G401 (cell line): Measurements from ENCODE around the gene AP3B2. TPM values are rescaled to one million over a fixed set of nuclear protein-coding genes. Genes with fewer than 3 reads are reported as not detected.

Experiments used
- DNase-seq: peaks from one replicate; pipeline ENCODE4 v3.0.0-alpha.2; 2015; ENCODE audit warnings: low spot score
- in situ Hi-C: cut with HindIII; loops from 2 replicates; pipeline ENCODE4 v1.10.0; 2016; ENCODE audit warnings: low sequenced_read_pairs, mixed read lengths
- total RNA-seq: library from RNA; depleted of rRNA; stranded (reverse); fragments of >200 nt; shearing (Covaris generic); gene quantifications from 2 replicates; pipeline ENCODE4 v1.2.3, GENCODE V29; 2014

The AP3B2 gene
- total RNA-seq, 1 experiment from 2014 or later: 5.3 TPM

GRCh38 chr15:82698711-82699345 is 10.8 kb downstream of the AP3B2 start:
- in situ Hi-C loops: no loop called here
- no peak for DNase-seq

GRCh38 chr15:82697735-82698407 is 11.8 kb downstream of the AP3B2 start:
- no peak for DNase-seq
- in situ Hi-C loops: no loop called here

DNA sequence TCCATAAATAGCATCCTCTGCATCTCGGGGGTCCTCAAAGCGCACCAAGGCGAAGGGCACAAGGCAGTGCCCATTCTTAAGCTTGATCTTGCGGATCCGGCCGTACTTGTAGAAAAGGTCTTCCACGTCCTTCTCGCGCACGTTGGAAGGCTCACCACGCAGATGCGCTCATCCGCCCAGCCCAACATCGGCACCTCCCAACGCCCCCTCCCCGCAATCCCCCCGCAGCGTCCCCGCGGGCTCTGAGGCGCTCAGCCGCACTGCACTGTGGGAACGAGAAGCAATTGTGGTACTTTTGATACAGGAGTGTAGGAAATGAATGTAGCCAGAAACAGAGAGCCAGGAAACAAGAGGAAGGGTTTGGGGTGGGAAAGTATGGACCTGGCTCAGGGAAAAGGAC is 17.5 kb downstream of the AP3B2 start:
- DNase-seq: no peak
- in situ Hi-C loops: no loop called here

GRCh38 chr15:82689147-82689546 is 20.5 kb downstream of the AP3B2 start:
- DNase-seq: no peak
- in situ Hi-C loops: no loop called here

DNA sequence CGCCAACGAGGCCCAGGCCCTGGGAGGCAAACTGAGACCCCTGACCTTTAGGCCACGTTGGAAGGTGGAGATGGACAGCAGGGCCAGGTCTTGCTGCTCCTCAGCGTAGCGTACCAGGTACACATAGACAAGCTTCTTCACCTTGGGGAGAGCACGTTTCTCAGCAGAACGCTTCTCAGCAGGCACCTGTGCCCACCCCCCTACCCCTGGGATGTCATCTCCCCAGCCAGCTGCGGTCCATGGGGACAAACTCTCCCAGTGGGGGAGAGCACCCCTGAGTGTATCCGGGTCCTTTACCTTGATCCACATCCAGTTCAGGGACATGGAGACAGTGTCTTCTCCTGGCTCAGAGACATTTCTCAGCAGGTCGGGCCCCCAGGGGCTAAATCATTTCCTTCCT is 21.0 kb downstream of the AP3B2 start:
- in situ Hi-C loops: no loop called here

GRCh38 chr15:82681371-82681770 is 28.3 kb downstream of the AP3B2 start:
- DNase-seq: no peak
- in situ Hi-C loops: no loop called here

More for the DNA sequence above, 21.0 kb downstream of the AP3B2 start:
- DNase-seq: no peak

GRCh38 chr15:82680200-82681102 is 29.2 kb downstream of the AP3B2 start:
- DNase-seq: no peak
- in situ Hi-C loops: no loop called here

DNA sequence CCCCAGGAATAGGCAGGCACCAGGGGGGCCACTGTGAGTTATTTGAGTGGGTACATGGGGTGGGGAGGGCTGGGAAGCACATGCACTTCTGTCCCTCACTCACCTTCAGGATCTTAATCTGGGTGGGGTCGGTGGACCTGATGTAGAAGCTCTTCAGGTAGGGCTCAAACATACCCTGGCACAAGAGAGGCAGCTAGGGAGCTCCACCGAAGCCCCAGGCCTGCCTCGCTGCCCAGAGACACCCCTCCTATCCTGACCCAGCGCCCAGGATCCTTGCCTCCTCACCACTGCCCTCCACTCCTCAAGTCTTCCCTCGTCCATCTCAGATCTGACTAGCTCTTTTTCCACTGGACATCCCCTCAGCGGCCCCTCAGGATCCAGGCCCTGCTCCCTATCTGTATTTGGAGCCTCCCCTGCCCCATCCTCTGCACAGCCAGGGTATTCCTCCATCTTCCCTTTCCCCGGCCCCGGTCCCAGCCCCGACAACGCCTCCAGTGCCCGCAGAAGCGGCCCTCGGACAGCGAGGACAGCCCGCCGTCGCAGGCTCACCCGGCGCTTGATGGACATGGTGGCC is 30.0 kb downstream of the AP3B2 start:
- no peak for DNase-seq
- in situ Hi-C loops: no loop called here

- no peak for DNase-seq
- in situ Hi-C loops: no loop called here
Measured at GRCh38 chr15:82677720-82678323, 31.9 kb downstream of the AP3B2 start.

DNA sequence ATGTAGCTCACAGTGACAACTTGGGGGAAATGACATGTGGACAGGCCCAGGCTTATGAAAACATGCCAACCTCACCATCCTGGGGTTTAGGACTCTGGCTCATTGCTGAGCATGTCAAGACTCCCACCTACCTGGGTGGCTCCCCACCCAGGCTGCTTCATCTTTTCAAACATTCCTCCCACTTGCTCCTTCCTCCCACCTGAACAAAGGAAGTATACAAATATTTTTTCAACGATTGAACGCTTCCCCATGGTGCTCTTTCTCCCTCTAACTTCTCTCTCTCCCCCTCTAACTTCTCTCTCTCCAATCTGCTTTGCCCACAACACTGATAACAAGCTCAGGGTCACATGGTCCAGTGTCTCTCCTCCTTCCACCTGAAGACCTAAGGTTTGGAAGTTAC is 34.8 kb downstream of the AP3B2 start:
- no peak for DNase-seq
- in situ Hi-C loops: no loop called here

GRCh38 chr15:82670699-82671098 is 39.0 kb downstream of the AP3B2 start:
- in situ Hi-C loops: no loop called here
- DNase-seq: no peak

- in situ Hi-C loops: no loop called here
- no peak for DNase-seq
Measured at GRCh38 chr15:82666606-82667005, 43.1 kb downstream of the AP3B2 start.

- in situ Hi-C loops: no loop called here
Measured at GRCh38 chr15:82664021-82664420, 45.7 kb downstream of the AP3B2 start.

DNA sequence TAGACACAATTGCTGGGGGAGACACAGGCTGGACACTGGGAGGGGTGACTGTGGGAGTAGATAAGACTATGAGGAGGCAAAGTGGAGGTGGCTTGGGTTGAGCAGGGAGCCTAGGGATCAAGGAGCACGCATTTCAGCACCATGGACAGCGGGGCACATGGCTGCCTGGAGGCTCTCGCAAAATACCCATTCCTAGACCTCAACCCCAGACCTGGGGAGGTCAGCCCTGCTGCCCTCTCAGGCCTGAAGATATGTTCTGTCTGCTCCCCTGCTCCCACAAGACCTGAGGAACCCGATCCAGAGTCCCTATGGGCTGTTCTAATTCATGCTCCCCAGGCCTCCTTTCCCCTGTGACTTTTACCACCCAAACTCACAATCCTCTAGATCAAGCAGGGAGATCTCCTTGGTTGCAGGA is 46.5 kb downstream of the AP3B2 start:
- DNase-seq: no peak

More at GRCh38 chr15:82664021-82664420, 45.7 kb downstream of the AP3B2 start:
- no peak for DNase-seq

DNA sequence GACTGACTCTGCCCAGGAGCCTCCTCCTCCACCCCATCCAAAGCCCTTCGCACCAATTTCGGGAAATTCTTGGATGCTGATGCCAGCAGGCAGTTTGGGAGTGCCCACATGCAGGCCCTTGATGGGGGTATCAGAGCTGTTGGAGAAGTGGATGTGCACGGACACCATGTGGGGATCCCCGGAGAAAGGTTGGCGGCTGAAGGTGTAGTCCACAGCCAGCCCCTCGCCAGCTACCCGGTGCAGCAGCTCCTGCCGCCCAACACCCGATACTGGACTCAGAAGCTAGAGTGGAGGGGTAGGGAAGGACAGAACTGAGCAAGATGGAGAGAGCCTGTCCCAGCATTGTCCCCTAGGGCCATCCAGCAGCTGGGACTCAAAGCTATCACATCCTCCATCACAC is 47.0 kb downstream of the AP3B2 start:
- in situ Hi-C loops: no loop called here
- no peak for DNase-seq

More for the DNA sequence above, 46.5 kb downstream of the AP3B2 start:
- in situ Hi-C loops: no loop called here

GRCh38 chr15:82660378-82660777 is 49.3 kb downstream of the AP3B2 start:
- no peak for DNase-seq
- in situ Hi-C loops: no loop called here

DNA sequence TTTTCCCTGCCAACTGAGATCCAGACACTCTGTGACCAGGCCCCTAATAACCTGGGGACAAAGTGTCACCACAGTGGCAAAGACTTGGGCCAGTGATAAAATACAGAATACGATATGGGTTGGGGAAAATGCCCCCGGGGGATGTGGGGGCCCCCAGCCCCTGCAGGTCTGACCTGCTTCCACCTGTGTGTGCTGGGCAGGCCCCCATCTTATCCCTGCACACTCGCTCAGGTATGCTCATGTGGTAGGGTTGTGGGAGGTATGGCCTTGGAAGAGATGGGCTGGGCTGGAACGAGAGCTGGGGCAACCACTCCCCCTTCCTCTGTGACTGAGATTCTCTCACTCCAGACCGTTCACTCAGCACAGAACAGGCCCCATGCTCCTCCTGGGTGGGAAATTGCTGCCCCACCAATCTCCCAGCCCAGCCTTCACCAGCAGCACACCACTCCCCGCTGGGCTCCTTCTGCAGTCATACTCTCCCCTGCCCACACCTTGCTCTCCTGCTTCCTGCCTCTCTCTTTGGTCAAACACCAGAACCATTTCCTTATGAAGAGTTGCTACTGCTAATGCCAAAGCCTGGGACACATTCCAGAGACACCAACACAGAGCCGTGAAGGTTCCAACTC is 52.9 kb downstream of the AP3B2 start:
- in situ Hi-C loops: no loop called here
- no peak for DNase-seq

DNA sequence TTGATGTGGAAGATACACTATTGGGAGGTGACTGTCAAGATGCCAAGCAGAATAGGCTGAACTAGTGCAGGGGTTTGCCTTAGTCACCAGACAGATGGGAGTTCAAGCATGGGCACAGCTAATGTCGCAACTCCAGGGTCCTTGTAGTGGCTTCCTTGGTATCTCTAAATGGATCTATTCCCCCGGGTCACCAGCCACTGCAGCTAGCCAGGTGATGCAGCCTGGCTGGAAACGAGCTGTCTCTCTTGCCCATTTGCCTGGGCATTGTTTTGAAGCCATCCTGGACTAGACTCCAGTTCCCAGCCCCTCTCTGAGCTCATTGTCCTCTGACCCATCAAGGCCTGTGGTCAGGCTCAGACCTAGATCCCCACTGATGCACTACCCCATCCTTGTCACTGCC is 54.1 kb downstream of the AP3B2 start:
- in situ Hi-C loops: no loop called here
- DNase-seq: no peak
